WTC11 (cell line): ENCODE results near the gene ELOA. TPM values are rescaled to one million over a fixed set of nuclear protein-coding genes. Genes with fewer than 3 reads are reported as not detected.

Source experiments
- ARID4B ChIP-seq: sonication (generic); formaldehyde crosslinking; IDR thresholded peaks from 2 replicates; pipeline ENCODE4 v1.8.0; 2023; ENCODE audit warnings: missing genetic modification reagents, mild to moderate bottlenecking, borderline replicate concordance
- ATF1 ChIP-seq: sonication (generic); formaldehyde crosslinking; IDR thresholded peaks from 2 replicates; pipeline ENCODE4 v1.8.1; 2023; ENCODE audit warnings: mild to moderate bottlenecking, moderate library complexity, missing genetic modification reagents
- ATF2 ChIP-seq: sonication (generic); formaldehyde crosslinking; IDR thresholded peaks from 2 replicates; pipeline ENCODE4 v1.8.1; 2022; ENCODE audit warnings: low read depth, missing genetic modification reagents, borderline replicate concordance
- E2F5 ChIP-seq: sonication (generic); formaldehyde crosslinking; IDR thresholded peaks from 2 replicates; pipeline ENCODE4 v1.8.1; 2022; ENCODE audit warnings: mild to moderate bottlenecking, moderate library complexity, missing genetic modification reagents
- ELF4 ChIP-seq: sonication (generic); formaldehyde crosslinking; IDR thresholded peaks from 2 replicates; pipeline ENCODE4 v1.8.1; 2022; ENCODE audit warnings: low read depth, mild to moderate bottlenecking, moderate library complexity, missing genetic modification reagents
- ERG ChIP-seq: fragments of 250-450 bp; sonication (Bioruptor Pico); IDR thresholded peaks from 2 replicates; pipeline ENCODE4 v1.8.0; 2021; ENCODE audit warnings: mild to moderate bottlenecking
- FOXP1 ChIP-seq: sonication (generic); formaldehyde crosslinking; IDR thresholded peaks from 2 replicates; pipeline ENCODE4 v1.8.0; 2022; ENCODE audit warnings: missing genetic modification reagents, mild to moderate bottlenecking, moderate library complexity, borderline replicate concordance
- GABPB1 ChIP-seq: sonication (generic); formaldehyde crosslinking; IDR thresholded peaks from 2 replicates; pipeline ENCODE4 v1.8.1; 2023; ENCODE audit warnings: mild to moderate bottlenecking, missing genetic modification reagents
- MAX ChIP-seq: sonication (generic); formaldehyde crosslinking; IDR thresholded peaks from 2 replicates; pipeline ENCODE4 v1.8.0; 2022; ENCODE audit warnings: mild to moderate bottlenecking, missing genetic modification reagents
- NFE2L1 ChIP-seq: sonication (generic); formaldehyde crosslinking; IDR thresholded peaks from 2 replicates; pipeline ENCODE4 v1.8.1; 2023; ENCODE audit warnings: missing genetic modification reagents
- OVOL2 ChIP-seq: fragments of 250-450 bp; sonication (Bioruptor Pico); IDR thresholded peaks from 2 replicates; pipeline ENCODE4 v1.9.0; 2021; ENCODE audit warnings: mild to moderate bottlenecking, borderline replicate concordance
- PRRX2 ChIP-seq: fragments of 250-450 bp; sonication (Bioruptor Pico); IDR thresholded peaks from 2 replicates; pipeline ENCODE4 v1.8.0; 2021; ENCODE audit warnings: mild to moderate bottlenecking
- SMAD3 ChIP-seq: sonication (generic); formaldehyde crosslinking; IDR thresholded peaks from 2 replicates; pipeline ENCODE4 v1.8.0; 2022; ENCODE audit warnings: missing genetic modification reagents, mild to moderate bottlenecking, borderline replicate concordance
- SP1 ChIP-seq: sonication (generic); formaldehyde crosslinking; conservative IDR thresholded peaks from 2 replicates; pipeline ENCODE4 v1.8.1; 2022; ENCODE audit warnings: missing genetic modification reagents
- TCF7 ChIP-seq: sonication (generic); formaldehyde crosslinking; IDR thresholded peaks from 2 replicates; pipeline ENCODE4 v1.8.0; 2022; ENCODE audit warnings: mild to moderate bottlenecking, low read depth, missing genetic modification reagents, moderate library complexity
- USF1 ChIP-seq: sonication (generic); formaldehyde crosslinking; IDR thresholded peaks from 2 replicates; pipeline ENCODE4 v1.8.0; 2022; ENCODE audit warnings: mild to moderate bottlenecking, missing genetic modification reagents
- ZMAT4 ChIP-seq: fragments of 250-450 bp; sonication (Bioruptor Pico); IDR thresholded peaks from 2 replicates; pipeline ENCODE4 v1.9.0; 2021; ENCODE audit warnings: mild to moderate bottlenecking
- ZNF138 ChIP-seq: sonication (generic); formaldehyde crosslinking; conservative IDR thresholded peaks from 2 replicates; pipeline ENCODE4 v1.8.1; 2022; ENCODE audit warnings: mild to moderate bottlenecking, moderate library complexity, missing genetic modification reagents
- ZNF219 ChIP-seq: sonication (generic); formaldehyde crosslinking; IDR thresholded peaks from 2 replicates; pipeline ENCODE4 v1.8.0; 2023; ENCODE audit warnings: missing genetic modification reagents, mild to moderate bottlenecking, borderline replicate concordance
- ZNF281 ChIP-seq: sonication (generic); formaldehyde crosslinking; IDR thresholded peaks from 2 replicates; pipeline ENCODE4 v1.8.0; 2023; ENCODE audit warnings: mild to moderate bottlenecking, missing genetic modification reagents
- ZNF416 ChIP-seq: fragments of 250-450 bp; sonication (Bioruptor Pico); IDR thresholded peaks from 2 replicates; pipeline ENCODE4 v1.9.0; 2021; ENCODE audit warnings: mild to moderate bottlenecking, inconsistent platforms
- ZNF425 ChIP-seq: fragments of 250-450 bp; sonication (Bioruptor Pico); conservative IDR thresholded peaks from 2 replicates; pipeline ENCODE4 v1.9.0; 2021; ENCODE audit warnings: mild to moderate bottlenecking
- ZNF671 ChIP-seq: fragments of 250-450 bp; sonication (Bioruptor Pico); IDR thresholded peaks from 2 replicates; pipeline ENCODE4 v1.8.0; 2021; ENCODE audit warnings: mild to moderate bottlenecking
- total RNA-seq: library from RNA; stranded (reverse); gene quantifications from 3 replicates; pipeline ENCODE4 v1.2.3, GENCODE V29; 2021

The ELOA gene
- total RNA-seq, 1 experiment from 2014 or later: 45.1 TPM

- TF ChIP-seq ZNF281 (CRISPR knock-in tag) (no peak), ERG (CRISPR knock-in tag) (peak; percentile 22; the same call in 1 of the 2 replicates), MAX (no peak), TCF7 (CRISPR knock-in tag) (no peak), ZNF416 (0 out of 2 replicates have a peak, but pooled peaks have one; percentile 15), ATF2 (CRISPR knock-in tag) (no peak), ZNF138 (CRISPR knock-in tag) (no peak), FOXP1 (CRISPR knock-in tag) (no peak), PRRX2 (CRISPR knock-in tag) (0 out of 2 replicates have a peak, but pooled peaks have one; percentile 63), E2F5 (CRISPR knock-in tag) (no peak), OVOL2 (CRISPR knock-in tag) (no peak), ELF4 (CRISPR knock-in tag) (no peak), GABPB1 (no peak), ZNF219 (CRISPR knock-in tag) (no peak), ZMAT4 (CRISPR knock-in tag) (no peak), NFE2L1 (no peak), ZNF425 (CRISPR knock-in tag) (0 out of 2 replicates have a peak, but pooled peaks have one; percentile 34), ZNF671 (CRISPR knock-in tag) (0 out of 2 replicates have a peak, but pooled peaks have one; percentile 41), USF1 (CRISPR knock-in tag) (no peak), ARID4B (CRISPR knock-in tag) (no peak), ATF1 (no peak), SMAD3 (no peak), SP1 (CRISPR knock-in tag) (no peak)
Measured at GRCh38 chr1:23699280-23700179, 43.7 kb upstream of the ELOA start (continued).
